AG08396 (cell line): ENCODE results near the gene SH3RF3.

Experiments
- DNase-seq: peaks from one replicate; pipeline ENCODE4 v3.0.0; 2012; ENCODE audit warnings: low spot score, mixed read lengths

SH3RF3 gene

DNA sequence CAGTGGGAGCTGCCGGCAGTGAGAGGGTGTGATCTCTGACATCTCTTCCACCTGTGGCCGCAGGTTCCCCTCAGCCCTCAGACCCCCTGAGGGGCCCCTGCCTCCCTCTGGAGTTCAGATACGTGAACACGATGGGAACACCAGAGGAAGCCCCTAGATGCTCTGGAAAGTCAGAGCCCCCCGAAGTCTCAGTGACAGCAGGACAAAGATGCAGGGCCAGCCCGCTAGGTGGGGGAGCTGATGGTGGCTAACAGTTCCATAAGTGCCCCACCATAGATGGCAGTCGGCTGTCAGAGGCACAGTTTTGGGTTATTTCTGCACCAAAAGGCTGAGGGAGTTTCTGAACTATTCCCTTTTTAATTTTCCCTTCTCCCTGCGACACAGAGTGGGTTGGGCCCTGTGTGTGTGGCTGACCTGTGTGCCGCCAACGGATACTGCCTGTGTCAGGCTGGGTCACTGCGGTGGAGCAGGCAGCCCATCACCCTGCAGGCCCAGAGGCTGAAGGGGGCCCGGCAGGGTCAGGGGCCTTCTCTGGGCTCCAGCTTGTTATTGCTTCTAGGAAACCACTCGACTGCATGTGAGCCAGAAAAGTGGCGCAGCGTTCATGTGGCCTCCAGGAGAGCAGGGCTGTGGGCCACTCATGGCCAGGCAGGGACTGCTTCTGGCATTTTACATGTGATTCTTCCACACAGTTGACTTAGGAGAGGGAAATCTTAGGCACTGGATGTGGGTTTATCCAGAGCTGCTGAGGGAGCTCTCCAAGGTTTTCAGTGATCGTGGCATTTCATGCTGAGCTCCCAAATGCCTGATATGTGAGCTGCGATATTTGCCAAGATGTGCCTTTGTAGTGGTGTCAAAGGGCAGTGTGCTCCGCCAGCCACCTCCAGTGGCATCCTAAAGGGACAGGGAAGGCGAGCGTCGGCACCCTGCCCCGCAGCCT lies 225.1 kb downstream of the SH3RF3 start:
- no peak for DNase-seq

DNA sequence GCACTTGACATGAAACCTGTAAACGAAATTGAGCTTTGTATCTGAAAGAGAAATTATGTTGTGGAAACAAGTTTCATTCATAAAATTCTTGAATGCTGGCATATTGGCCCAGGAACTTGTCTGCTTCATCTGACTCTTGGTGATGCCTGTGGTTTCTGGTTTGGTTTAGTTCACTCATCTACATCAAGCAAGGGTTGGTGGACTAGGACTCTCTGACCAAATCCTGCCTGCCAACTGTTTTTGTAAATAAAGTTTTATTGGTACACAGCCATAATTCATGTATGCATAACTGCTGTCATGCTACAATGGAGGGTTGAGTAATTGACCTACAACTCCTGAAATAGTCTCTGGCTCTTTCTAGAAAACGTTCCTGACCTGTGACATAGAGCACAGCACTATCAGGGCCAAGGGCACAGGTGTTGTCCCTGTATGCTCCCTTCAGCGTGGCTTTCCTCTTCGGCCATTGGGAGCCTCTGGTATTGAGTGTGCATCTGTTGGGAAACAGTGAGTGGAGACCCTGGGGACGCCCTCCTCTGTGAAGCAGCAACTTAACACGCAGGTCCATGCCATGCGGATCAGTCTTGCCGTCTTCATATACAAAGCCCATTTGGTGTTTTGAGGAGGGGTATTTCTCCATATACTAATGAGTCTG lies 226.3 kb downstream of the SH3RF3 start:
- no peak for DNase-seq

- DNase-seq: no peak
These were observed 227.5 kb downstream of the SH3RF3 start for GRCh38 chr2:109356324-109357035.

GRCh38 chr2:109364217-109364616 lies 235.2 kb downstream of the SH3RF3 start:
- no peak for DNase-seq

DNA sequence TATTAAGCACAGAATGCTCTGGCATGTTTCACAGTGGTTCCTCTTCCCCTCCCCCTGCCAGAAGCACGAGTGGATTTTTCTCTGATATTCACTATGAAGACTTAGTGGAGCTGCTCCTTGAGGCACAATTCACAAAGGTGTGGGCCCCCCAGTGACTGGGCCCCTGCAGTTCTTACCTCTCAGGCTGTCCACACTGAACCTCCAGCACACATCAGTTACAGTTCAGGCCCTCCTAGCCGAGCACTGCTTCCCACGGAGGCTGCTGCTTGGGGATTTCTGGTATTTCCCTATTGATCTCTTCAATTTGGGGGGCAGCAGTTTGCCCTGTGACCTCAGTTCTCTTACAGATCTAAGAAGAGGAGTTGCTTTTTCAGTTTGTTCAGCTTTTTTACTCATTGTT lies 236.1 kb downstream of the SH3RF3 start:
- DNase-seq: no peak

DNA sequence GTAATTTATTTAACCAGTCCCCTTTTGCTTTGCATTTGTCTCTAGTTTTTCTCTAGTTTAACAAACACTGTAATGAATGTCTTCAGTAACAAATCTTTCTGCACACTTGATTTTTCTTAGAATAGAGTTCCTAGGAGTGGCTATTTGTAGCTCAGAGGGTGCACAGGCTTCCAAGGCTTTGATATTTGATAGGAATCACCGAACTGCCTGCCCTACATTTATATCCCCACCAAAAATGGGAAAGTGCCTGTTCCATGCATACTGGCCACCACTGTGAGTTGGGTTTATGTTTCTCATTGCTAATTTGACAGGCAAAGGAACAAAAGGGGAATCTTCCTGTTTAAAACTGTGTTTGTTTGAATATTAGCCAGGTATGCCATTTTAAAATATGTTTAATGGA lies 238.7 kb downstream of the SH3RF3 start:
- no peak for DNase-seq

DNA sequence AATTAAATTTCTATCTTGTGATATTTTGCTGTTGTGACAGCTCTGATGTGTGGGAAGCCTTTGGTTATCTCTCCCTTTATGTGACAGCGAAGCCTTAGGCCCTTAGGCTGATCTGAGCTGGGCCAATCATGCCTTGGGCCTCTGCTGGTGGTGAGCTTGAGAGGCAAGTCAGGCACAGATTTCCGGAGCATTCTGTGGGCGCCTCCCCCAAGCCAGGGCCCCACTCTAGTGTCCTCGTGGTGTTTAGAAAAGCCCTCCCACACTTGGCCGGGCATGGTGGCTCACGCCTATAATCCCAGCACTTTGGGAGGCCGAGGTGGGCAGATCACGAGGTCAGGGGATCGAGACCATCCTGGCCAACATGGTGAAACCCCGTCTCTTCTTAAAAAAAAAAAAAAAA lies 239.8 kb downstream of the SH3RF3 start:
- no peak for DNase-seq

- DNase-seq: no peak
These were observed 240.7 kb downstream of the SH3RF3 start for GRCh38 chr2:109369671-109370191.

- DNase-seq: no peak
These were observed 241.5 kb downstream of the SH3RF3 start for GRCh38 chr2:109370399-109371035.

DNA sequence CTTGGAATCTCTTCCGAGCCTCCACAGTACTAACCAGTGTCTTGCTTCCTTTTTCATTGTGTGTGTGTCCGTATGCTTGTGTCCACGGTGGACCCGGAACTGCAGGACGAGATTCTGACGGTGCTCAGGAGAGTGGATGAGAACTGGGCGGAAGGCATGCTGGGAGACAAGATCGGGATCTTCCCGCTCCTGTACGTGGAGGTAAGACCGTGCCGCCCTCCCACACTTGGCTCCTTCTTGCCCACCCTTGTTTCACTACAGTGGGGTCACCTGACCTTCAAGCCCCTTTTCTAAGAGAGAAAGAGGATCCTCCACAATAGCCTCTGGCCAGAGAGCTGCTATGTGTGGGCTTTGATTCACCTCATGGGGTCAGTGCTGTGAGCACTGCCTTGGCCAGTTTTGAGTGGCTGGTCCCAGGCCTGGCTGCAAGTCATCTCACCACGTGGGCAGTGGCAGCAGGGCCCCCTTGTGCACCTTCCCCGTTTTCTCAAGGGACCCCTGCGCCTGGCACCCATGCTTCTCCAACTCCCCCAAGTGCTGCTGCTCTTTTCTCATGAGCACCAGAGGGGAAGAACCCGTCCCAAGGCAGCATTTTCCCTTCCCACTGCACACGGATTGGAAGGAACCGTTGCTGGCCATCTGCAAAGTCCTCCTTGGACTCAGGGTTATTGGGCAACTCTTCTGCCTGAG lies 242.6 kb downstream of the SH3RF3 start:
- no peak for DNase-seq

GRCh38 chr2:109372171-109372568 lies 243.2 kb downstream of the SH3RF3 start:
- no peak for DNase-seq

GRCh38 chr2:109372614-109373013 lies 243.6 kb downstream of the SH3RF3 start:
- no peak for DNase-seq

- DNase-seq: no peak
These were observed 245.0 kb downstream of the SH3RF3 start for GRCh38 chr2:109373791-109374547.

DNA sequence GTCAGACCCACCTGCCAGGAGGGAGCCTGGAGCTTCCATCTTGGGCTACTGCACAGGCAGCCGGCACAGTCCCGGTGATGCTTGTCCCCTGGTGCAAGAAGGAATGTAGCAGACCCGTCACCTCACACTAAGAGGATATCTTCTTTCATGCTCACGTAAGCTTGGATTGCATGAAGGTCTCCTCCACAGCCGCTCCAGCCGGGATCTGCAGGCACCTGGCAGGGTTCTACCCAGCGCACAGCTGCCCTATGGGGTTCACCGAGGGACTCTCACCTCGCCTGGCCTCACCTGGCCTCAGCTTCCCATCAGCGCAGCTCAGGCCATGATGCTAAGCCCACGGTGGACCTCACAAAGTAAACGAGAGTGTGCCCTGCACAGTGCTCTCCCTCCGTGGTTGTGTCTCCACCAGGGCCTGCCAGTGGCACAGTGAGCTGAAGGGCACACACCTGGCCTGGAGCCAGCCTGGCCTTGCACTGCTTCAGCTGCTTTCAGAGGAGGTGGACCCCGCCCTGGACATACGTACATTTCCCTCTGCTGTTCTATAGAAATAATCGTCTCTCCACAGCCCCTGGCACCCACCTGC lies 245.6 kb downstream of the SH3RF3 start:
- DNase-seq: no peak

- no peak for DNase-seq
These were observed 246.1 kb downstream of the SH3RF3 start for GRCh38 chr2:109375131-109375561.

GRCh38 chr2:109375656-109376055 lies 246.7 kb downstream of the SH3RF3 start:
- DNase-seq: no peak

DNA sequence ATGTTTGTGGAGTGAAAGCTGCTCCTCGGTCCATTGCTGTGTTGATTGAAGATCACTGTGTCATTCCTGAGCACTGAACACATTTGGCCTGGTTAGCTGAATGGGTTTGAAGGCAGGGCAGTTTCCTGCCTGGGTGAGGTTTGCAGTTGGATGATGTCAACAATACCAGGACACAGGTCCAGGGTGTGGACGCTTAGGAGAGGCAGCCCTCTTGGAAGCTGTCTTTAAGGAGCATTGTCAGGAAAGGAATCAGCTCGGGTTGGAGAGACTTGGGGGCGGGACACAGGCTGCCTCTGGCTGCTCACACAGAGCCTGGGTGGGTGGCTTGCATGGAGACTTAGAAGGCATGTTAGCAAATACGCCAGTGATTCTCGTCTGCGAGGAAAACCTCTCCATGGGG lies 247.1 kb downstream of the SH3RF3 start:
- DNase-seq: peak; percentile 56

GRCh38 chr2:109376796-109377495 lies 247.9 kb downstream of the SH3RF3 start:
- DNase-seq: no peak

DNA sequence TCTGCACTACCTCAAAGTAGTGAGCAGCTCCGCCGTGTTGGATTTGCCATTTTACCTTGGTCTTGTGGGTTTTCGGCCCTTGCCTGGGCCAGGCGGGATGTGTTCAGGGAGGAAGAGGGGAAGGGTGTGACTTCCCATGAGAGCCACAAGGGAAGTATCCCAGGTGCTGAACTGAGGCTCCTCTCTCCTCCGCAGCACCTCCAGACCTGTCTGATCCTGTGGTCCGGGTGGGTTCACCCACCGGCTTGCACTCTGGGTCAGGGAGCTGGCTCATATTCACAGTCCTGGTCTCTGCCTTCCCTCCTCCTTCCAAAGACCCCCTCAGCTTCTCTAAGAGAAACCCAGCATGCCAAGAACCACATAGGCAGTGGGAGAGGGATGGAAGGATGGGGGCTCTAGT lies 249.0 kb downstream of the SH3RF3 start:
- no peak for DNase-seq

DNA sequence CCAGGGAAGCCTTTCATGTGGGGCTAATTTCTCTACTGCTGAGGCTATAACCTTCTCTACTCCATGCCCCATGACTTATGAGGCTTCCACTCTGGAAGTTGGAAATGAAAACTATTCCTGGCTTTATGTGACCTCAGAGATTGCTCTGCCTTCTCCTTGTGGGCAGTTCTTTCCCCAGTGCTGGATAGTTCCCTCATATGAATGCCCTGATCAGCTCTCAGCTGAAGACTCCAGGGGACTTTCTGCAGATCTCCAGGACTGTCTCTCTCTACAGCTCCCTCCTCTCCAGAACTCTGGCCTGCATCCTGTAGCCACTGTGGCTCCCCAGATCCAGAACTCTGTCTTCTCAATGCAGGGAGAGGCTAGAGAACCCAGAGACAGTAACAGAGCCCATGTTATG lies 249.7 kb downstream of the SH3RF3 start:
- DNase-seq: no peak
